IPS DF 19.7 (cell line): Measurements from ENCODE around the gene ABCG2.
A peak's percentile ranks its signal among the peaks of the same experiment; 100 is the strongest.

Experiments used
- DNase-seq: peaks from one replicate; pipeline ENCODE4 v3.0.0-alpha.2; 2013; ENCODE audit warnings: low read depth, low spot score

Gene ABCG2

GRCh38 chr4:88064410-88064809, 94.0 kb downstream of the ABCG2 start:
- DNase-seq: no peak

DNA sequence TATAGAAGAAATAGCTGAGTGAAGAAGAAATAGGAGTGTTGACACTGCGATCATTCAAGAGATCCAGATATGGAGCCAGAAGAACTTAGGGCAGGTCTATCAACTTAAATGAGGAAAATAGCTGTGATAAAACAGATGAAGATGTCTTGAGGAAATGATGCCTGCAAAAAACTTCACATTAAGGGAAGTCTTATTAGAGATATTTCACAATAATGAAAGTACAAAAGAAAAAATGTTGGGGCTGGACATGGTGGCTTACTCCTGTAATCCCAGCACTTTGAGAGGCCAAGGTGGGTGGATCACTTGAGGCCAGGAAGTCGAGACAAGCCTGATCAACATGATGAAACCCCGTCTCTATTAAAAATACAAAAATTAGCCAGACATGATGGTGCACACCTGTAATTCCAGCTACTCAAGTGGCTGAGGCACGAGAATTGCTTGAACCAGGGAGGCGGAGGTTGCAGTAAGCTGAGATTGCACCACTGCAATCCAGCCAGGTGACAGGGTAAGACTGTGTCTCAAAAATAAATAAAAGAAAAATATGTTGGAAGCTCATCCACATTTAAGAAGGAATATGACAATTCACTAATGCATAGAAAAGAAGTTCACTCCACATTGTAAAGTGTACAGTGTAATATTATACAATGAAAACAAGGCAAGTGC, 94.7 kb downstream of the ABCG2 start:
- no peak for DNase-seq

DNA sequence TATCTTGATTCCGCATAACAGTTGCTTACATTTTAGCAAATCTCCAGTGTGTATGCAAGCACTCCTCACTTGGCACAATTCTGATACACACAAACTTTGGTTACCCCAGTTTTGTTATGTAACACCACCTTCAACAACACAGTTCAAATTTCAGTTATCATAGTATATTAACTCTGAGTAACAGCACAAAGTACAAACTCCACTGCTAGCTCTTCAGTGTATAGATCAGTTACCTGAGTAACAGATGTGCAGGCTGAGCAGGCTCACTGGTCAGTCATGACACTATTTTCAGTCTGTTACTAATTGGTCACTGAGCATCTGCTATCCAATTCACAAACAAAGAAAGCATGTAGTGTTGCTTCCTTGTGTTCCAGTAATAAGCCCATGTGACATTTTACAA, 95.6 kb downstream of the ABCG2 start:
- no peak for DNase-seq

- no peak for DNase-seq
These were observed 96.1 kb downstream of the ABCG2 start for GRCh38 chr4:88062311-88062710.

DNA sequence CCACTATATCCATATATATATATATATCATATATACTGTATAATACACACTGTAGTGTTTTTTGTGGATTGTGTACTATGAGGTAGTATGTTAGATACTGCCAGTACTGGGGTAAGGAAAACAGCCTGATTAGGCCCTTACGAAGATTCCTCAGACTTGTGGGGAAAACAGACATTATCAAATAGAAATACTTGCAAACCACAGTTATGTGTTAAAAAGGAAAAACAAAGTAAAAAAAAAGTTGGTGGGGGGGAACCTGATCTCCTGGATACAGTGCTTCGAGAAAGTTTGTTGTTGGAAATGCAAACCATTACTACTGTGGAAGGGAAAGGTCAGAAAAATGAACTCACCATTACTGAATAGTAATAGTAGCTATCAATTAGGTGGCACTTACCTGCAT, 98.0 kb downstream of the ABCG2 start:
- no peak for DNase-seq

DNA sequence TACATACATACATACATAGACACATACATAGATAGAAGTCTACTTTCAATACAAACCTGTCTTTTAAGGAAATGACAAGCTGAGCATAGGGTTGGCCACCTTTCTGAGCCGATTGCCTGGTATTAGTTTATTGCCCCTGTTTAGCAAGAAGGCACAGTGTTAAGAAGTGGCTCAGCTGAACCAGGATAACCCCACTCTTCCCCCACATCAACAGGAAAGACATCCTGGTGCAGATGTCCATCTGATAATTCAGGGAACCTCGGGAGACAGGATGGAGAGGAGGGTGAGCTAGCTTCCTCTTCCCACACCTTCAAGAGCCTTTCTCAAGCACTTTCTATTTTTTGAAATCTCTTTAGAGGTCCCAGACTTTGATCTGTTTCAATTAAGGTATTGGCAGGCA, 98.7 kb downstream of the ABCG2 start:
- no peak for DNase-seq

DNA sequence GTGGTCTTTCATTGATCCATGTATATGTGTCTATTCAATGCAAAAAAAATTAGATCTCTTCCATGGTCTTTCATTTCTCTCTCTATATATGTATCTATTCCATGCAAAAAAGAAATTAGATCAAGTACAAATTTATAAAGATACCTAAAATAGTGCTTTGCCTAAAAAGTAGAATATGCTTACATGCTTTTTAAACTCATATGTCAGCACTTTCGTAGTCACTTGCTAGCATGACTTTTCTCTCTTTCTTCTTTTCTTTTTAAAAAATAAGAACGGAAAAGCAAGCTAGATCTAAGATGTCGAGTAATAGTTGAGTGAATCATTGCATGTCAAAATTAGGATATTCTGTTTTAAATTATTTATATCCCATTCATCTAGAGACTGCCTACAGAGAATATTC, 100.1 kb downstream of the ABCG2 start:
- DNase-seq: no peak

GRCh38 chr4:88054901-88055300, 103.5 kb downstream of the ABCG2 start:
- peak; percentile 25 for DNase-seq

DNA sequence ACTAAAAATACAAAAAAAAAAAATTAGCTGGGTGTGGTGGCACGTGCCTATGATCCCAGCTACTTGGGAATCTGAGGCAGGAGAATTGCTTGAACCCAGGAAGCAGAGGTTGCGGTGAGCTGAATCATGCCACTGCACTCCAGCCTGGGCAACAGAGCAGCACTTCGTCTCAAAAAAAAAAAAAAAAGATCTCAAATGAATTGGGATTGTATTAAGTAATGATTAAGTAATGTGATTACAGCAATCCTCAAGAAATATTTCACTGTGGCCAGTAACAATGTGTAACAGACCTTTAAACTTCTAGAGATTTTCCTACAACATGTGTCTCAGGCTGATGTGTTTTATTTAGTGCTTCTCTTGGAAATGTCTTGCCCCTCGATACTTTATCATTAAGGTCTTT, 104.2 kb downstream of the ABCG2 start:
- DNase-seq: no peak

- no peak for DNase-seq
These were observed 113.4 kb downstream of the ABCG2 start for GRCh38 chr4:88045021-88045420.

GRCh38 chr4:88043586-88044340, 114.7 kb downstream of the ABCG2 start:
- no peak for DNase-seq

- no peak for DNase-seq
These were observed 115.4 kb downstream of the ABCG2 start for GRCh38 chr4:88043001-88043400.

- DNase-seq: no peak
These were observed 116.8 kb downstream of the ABCG2 start for GRCh38 chr4:88041626-88042025.

- DNase-seq: no peak
These were observed 117.7 kb downstream of the ABCG2 start for GRCh38 chr4:88040707-88041106.
